Sigmoid colon (tissue), 4 donors: Measurements from ENCODE around the gene LYPD6B.

Experiments
- EP300 ChIP-seq, 4 donors: sonication (generic); formaldehyde crosslinking; IDR thresholded peaks; one replicate each; pipeline ENCODE4 v1.6.1; 2017; ENCODE audit warnings: antibody characterized with exemption in 4 of 4
- POLR2A ChIP-seq, 2 donors: fragments of 450-650 bp; IDR thresholded peaks; one replicate each; pipeline ENCODE4 v1.6.1; 2016; ENCODE audit warnings: antibody characterized with exemption in 2 of 2, mild to moderate bottlenecking in 2 of 2, moderate library complexity in 2 of 2
- POLR2AphosphoS5 ChIP-seq, 4 donors: sonication (generic); formaldehyde crosslinking; IDR thresholded peaks; one replicate each; pipeline ENCODE4 v1.6.1; 2017; ENCODE audit warnings: antibody characterized with exemption in 4 of 4
- TF ChIP-seq, protein P1 (sequence below), 4 experiments: fragments of 450-650 bp in 3 of 4; fragments of 200-600 bp in 1 of 4; IDR thresholded peaks; one replicate each; pipeline ENCODE4 v1.5.1; 2016 to 2019; ENCODE audit warnings: antibody characterized with exemption in 4 of 4, mild to moderate bottlenecking in 3 of 4, moderate library complexity in 2 of 4

- TF ChIP-seq, protein P1, sequence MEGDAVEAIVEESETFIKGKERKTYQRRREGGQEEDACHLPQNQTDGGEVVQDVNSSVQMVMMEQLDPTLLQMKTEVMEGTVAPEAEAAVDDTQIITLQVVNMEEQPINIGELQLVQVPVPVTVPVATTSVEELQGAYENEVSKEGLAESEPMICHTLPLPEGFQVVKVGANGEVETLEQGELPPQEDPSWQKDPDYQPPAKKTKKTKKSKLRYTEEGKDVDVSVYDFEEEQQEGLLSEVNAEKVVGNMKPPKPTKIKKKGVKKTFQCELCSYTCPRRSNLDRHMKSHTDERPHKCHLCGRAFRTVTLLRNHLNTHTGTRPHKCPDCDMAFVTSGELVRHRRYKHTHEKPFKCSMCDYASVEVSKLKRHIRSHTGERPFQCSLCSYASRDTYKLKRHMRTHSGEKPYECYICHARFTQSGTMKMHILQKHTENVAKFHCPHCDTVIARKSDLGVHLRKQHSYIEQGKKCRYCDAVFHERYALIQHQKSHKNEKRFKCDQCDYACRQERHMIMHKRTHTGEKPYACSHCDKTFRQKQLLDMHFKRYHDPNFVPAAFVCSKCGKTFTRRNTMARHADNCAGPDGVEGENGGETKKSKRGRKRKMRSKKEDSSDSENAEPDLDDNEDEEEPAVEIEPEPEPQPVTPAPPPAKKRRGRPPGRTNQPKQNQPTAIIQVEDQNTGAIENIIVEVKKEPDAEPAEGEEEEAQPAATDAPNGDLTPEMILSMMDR (IDR thresholded peaks at IDR 0.05): no peak
- TF ChIP-seq POLR2AphosphoS5 (IDR thresholded peaks at IDR 0.05) (no peak), POLR2A (IDR thresholded peaks at IDR 0.05) (no peak), EP300 (IDR thresholded peaks at IDR 0.05) (no peak)
Observed at GRCh38 chr2:148990968-148991367, 47.5 kb upstream of the LYPD6B start.
